HG02798 (cell line): ENCODE results near the gene ORAI1.
A peak's percentile ranks its signal among the peaks of the same experiment; 100 is the strongest.
"Not testable (repeated sequence)": the region's sequence is repeated elsewhere in the genome, so short reads cannot be mapped to it uniquely, and the experiment has no call there.

Source experiments
- ATAC-seq: cut with Tn5 transposase; IDR thresholded peaks from one replicate; pipeline ENCODE4 v1.9.1; 2021; ENCODE audit warnings: mild to moderate bottlenecking; ENCODE audit not compliant: unreplicated experiment, poor library complexity

The ORAI1 gene

DNA sequence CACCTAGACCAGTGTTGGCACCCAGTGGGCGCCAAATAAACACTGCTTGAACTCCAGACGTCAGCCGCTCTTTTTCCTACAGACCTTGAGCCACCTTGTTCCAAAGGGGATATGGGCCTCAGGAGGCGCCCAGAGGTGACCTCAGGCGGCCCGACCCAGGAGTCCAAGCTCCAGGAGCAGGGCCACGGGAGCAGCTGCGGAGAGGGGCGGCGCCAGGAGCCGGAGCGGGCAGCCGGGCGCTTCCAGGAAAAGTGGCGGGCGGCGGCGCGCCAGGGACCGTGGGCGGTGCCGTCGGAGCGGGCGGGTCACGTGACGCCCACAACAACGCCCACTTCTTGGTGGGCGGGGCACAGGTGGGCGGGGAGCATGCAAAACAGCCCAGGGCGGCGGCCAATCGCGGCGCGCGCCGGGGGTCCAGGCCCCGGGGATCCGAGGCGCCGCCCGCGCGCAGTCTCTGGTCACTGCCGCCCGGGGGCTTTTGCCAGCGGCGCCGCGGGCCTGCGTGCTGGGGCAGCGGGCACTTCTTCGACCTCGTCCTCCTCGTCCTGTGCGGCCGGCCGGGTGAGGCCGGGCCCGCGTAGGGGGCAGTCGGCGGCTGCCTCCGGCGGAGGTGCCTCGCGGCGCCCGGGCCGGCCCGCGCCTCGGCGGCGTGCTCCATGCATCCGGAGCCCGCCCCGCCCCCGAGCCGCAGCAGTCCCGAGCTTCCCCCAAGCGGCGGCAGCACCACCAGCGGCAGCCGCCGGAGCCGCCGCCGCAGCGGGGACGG lies at the start of gene ORAI1:
Gene ORAI1, plus strand, starts transcription at position 444 of the 766 bp plus-strand sequence.
- peak; percentile 82 for ATAC-seq

DNA sequence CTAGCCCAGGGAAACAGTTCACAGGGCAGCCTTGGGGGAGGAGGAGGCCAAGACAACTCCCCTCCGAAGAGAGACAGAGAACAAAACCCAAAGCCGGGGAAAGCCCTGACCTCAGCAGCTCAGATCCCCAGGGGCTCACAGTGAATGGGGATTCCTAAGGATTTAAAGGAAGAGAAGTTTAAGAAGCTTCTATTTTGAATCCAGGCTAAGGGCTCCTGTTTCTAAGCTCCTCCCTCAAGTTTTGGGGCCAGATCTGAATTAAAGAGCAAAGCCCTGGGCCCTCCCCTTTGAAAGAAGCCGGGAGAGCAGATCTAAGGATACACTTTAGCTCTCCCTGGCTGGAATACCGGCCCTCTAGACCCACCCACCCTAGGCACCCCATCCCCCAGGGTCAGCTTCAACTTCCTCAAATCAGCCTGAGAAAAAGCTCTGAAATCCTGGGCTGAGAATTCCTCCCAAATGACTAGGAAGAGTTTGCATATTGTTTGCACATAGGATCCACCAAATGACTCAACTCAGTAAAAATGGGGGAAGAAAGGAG lies 49.4 kb upstream of the ORAI1 start:
- no peak for ATAC-seq

DNA sequence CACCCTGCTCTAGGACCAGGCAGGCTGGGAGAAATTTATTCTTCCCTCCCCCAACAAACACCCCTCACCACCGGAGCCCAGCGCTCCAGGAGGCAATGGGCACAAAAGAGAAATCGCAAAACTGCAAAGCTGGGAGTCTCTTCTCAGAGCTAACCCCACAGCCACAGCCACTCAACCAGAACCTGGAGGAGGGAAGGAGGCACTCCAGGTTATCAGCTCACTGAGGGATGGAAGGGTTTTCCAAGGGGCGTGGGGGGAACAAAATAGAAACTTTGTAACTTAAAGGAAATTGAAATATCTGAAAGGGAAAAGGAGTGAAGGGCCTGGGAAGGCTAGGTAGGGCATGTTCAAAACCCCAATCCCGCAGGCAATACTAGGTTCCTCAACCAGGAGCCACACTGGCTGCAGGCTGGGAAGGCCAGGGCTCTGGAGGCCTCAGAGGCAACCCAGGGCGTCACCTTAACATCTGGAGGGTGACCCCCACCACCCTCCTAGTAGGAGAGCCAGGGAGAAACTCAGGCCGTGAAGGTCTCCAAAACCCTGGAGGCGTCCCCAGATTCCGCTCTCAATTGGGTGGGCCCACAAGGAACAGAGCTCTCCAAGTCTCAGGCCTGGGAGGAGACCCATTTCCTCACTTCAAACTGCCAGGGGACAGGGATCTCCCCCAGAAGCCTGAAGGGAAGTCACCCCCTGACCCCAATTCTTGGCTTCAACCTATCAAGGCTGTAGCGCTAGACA lies 48.7 kb upstream of the ORAI1 start:
- ATAC-seq = no peak

DNA sequence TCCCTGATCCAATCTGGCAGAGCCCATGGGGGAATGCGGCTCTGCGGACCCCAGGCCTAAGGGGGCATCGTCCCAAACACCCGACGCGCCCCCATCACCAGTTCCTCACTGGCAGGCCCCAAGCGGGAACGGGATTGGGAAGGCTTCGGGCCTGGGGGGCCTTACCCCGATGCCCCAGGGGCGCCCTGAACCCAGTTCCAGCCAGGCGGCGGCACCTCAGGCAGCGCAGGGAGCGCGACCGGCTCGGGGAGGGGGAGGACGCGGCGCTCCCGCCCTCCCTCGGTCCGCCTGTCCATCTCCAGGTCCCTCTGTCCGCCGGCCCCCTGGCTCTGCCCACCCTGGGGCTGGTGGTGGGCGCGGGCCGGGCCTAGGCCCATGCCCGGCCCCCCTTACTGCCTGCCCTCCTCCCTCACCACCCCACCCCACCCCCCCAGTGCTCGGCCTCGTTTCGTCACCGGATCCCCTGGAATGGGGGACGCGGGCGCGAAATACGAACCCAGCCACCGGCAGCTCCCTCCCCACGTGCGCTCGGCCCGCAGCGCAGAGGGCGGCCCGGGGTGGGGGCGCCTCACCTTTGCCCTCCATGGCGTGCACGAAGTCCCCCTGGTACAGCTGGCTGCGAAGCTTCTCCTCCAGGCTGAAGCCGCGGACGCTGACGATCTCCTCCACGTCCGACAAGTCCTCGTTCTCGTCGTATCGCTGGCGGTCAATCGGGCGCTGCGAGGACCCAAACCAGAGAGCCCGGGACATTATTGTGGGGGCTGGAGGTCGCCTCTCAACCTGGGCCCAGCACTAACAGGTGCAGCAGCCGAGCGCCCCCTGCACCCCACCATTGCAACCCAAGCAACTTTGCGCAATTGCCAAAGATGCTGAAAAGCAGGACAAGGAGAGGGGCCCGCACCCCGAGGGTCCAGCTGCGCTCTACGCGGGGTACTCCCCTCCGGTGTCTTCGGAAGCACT lies 47.8 kb upstream of the ORAI1 start:
- ATAC-seq = no peak

DNA sequence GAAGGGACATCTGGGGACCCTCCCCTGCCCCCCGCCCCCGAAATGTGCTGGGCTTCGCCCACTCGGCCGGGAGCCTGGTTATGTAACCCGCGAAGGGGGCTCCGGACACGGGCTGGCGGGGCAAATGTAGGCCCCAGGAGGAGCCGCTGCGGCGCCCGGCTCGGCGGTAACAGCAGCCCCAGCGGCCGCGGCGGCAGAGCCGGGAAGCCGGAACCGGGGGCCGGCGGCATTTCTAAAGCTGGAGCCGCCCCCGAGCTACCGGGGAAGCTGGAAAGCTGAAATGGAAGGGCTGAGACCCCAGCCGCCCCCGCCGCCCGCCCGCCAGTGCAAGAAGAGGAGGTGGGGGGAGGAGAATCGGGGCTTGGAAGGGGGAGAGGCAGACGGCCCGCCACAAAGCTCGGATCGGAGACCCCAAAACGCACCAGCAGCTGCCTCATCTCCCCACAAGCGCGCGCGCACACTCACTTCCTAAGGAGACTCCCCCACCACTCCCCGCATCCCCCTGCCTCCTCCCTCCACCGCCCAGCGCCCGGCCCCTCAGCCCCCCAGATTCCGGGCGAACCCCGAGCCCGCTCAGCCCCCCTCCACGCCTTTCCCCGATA lies 47.0 kb upstream of the ORAI1 start:
- no peak for ATAC-seq

DNA sequence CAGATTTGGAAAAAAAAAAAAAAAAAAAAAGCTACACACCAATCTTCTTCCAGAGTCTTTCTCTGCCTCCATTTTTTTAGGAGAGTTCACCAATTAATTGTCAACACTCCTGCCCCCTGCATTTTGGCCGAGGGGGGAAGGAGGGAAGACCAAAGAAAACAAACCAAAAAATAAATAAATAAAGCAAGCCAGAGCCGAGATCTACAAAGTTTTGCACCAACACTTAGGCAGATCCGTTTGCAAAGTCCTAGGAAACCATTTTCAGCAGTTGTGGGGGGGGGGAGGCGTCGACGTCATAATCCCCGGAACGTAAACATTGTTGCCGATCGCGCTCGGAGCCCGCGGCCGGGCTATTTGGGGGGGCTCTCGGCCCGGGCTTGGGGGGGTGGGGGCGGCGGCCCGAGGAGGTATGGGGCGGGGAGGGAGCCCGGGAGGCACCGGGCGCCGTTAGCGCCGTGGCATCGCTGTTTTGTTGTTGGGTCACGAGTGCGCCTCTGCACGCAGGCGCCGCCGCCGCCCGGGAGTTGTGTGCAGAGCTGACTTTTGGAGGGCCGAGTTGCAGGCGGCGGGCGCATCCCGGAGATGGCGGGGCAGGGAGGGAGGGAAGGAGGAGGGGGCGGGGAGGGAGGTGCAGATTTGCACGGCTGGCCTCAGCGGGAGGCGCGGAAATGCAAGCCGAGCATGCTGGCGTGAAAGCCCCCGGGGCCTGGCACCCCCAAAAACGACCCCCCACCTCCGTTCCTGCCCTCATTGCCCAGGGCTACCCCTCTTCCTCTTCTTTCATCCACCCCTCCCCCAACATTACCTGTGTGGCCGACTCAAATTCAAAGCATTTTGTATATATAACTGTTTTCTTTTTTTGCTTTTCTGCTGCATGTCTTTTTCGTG lies 46.1 kb upstream of the ORAI1 start:
- peak; percentile 47 for ATAC-seq

DNA sequence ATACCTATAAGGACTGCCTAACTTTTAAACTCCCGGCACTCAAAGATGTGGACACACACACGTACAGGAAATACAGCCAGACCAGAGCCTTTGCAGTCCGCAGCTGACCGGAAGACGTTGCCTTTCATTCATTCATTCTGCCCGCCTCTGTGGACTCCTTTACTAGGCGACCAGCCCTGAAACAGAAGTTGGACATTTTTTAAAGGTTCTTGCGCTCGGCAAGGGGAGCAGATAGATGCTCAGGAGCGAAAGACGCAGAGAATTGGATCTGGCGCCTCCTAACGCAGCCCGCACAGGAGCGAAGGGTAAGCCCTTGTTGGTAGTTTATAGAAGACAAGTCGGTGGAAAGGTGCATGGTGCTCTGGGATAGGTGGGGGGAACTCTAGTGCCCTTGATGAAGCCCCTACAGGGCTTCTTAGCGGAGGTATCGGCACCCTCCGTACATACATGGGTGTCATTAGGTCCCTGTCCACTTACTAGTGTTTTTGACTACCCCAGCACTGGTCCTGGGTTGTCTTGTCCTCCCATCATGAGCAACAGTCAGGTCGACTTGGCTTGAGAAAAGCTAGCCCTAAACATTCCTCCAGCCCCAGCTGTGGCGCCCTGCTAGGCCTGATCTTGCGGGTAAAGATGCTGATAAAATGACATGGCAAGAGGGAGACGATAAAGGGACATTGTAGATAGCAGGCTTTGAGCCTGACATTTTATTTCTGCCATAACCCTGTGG lies 45.2 kb upstream of the ORAI1 start, which contains the start of gene KDM2B:
Gene KDM2B, minus strand, starts transcription at position 65 of the 727 bp plus-strand sequence. CDS start 112 bp downstream, outside the sequence.
- no peak for ATAC-seq

DNA sequence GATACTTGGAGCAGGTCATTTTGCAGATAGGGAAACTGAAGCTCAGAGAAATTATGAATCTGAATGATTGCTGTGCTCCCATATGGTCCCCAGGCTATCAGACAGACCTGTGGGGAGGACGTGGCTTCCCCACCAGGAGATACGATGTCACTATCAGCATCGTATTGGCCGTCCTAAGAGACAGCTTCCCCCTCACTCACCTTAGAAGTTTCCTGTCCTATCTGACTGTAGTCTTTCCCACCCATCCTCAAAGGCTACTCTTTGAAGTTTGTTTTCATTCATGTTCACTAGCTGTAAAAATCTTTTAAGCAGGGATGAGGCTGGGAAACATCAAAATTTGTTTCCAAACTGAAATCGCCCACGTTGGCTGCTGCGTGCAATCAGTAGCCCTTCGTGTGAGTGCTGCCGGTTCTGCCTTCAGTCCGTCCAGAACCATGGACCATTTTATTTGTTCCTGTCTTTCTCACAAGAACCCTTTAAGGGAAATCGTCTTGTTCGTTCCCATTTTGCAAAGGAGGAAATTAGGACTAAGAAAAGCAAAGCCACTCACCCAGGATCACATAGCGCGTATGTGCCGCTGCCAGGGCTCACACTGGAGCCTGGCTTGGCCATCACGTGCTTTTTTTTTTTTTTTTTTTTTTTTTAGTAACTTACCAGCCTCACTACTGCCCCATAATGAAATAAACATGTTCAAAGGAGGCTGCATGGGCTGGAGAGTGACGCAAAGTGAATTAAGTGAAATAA lies 44.5 kb upstream of the ORAI1 start:
- ATAC-seq = no peak

DNA sequence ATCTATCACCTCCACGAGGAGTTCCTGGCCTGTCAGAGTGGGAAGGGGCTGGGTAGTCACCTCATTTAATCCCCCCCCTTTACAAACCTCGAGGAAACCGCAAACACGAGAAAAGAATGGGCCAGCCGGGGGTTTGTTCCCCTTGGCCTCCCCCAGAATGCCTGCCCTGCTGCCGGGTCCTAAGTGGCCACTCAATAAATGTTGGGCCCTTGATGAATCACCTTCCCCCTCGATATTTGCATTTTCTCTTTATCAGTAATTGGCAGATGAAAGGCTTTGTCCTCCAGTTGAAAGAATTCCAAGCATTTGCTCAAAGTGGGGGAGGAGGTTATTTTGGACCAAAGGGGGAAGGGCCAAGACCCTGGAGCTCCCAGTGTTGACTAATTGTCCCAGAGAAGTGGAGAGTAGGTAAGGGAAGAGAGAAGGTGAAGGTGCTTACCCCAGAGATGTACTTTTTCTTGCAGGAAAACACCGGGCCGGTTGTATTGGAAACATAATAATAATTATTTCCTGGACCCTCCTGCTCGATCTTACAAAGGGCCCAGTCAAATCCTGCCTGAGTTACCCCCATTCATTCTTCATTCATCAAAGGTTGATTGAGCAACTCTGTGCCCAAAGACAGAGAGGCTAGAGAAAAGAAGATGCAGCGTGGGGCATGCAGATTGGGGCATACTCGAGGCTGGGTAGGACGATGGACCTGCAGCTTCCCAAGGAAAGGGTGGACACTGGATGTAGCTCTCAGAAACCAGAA lies 43.6 kb upstream of the ORAI1 start:
- no peak for ATAC-seq

DNA sequence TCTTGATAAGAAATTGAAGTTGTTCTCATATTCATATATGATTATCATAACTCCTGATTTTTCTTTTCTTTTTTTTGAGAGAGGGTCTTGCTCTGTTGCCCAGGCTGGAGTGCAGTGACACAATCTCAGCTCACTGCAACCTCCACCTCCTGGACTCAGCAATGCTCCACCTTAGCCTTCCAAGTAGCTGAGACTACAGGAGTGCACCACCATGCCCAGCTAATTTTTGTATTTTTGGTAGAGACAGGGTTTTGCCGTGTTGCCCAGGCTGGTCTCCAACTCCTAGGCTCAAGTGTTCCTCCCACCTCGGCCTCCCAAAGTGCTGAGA lies 43.0 kb upstream of the ORAI1 start:
- ATAC-seq = not testable (repeated sequence)

DNA sequence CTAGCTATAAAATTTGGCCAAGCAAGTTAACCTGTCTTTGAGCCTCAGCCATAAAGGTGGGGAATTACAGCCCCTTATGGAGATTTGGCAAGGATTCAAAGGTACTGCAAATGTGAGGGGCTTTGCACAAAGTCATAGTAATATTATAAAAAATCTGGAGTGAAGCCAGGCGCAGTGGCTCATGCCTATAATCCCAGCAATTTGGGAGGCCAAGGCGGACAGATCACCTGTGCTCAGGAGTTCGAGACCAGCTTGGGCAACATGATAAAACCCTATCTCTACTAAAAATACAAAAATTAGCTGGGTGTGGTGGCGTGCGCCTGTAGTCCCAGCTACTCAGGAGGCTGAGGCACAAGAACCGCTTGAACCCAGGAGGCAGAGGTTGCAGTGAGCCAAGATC lies 41.4 kb upstream of the ORAI1 start:
- ATAC-seq = not testable (repeated sequence)

DNA sequence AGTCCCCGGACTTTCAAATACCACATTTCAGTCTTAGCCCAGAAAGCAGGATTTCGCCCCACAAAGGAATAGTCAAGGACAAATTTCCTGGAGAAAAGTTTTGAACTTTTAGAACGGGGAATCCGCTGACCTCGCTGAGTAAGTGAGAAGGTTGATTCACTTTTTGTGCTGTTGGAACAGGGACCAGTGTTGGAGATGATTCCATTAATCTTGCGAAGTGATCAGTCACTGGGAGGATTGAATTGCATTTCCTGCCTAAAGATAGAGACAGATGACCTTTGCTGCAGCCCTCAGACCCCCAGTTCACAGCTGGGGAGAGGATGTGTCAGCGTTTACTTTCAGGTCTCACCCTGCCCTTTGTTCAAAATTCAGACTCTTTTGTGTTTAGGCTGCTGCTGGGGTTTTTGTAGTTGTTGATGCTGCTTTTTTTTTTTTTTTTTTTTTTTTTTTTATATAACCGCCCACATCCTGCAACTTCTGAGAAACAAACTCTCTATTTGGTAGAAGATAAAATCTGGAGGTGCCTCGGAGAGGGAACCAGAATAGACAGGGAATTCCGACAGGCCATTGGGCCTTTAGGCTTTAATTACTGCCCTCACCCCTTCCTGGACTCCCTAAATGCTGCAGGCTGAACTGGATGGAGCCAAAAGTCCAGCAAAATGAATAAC lies 35.7 kb upstream of the ORAI1 start:
- no peak for ATAC-seq

DNA sequence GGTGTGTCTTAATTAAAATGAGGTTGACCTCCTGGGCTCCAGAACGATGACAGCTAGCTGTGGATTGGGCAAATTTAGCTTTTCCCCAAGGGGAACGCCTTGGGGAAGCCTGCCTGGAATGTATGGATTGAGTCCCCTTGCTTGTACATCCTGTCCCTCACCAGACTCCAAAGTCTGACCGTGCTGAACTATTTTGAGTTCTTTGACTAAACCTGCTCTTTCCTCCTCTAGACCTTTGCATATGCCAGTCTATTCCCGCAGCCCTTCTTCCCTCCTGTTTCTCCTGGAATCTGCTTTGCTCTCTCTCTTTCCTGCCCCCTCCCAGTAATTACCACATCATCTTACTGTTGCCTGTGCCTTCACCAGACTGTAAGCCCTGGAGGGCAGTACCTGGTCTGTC lies 34.0 kb upstream of the ORAI1 start:
- no peak for ATAC-seq

DNA sequence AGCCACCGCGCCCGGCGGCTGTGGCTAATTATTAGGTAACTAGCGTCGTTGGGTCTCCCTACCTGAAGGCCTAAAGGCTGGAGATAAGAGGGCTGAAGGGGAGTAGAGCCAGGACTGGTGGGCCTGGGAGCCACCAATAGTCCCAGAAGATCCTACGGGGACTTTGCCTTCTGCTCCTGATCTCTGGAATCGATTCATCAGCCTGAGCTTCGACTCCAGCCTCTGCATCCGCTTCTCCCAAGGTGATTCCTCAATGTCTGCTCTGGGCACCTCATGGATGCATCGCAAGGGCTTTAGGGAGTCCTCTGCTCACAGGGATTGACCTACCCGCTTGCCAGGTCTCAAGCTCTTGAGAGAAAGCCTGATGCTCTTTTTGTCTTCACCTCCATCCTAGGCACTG lies 30.8 kb upstream of the ORAI1 start:
- no peak for ATAC-seq

DNA sequence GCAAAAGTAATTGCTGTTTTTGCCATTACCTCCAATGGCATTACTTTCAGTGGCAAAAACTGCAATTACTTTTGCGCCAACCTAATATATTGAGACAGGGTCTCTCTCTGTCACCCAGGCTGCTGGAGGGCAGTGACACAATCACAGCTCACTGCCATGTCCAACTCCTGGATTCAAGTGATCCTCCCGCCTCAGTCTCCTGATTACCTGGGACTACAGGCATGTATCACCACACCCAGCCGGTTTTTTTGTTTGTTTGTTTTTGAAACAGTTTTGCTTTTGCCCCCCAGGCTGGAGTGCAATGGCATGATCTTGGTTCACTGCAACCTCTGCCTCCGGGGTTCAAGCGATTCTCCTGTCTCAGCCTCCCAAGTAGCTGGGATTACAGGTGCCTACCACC lies 29.8 kb upstream of the ORAI1 start:
- no peak for ATAC-seq

DNA sequence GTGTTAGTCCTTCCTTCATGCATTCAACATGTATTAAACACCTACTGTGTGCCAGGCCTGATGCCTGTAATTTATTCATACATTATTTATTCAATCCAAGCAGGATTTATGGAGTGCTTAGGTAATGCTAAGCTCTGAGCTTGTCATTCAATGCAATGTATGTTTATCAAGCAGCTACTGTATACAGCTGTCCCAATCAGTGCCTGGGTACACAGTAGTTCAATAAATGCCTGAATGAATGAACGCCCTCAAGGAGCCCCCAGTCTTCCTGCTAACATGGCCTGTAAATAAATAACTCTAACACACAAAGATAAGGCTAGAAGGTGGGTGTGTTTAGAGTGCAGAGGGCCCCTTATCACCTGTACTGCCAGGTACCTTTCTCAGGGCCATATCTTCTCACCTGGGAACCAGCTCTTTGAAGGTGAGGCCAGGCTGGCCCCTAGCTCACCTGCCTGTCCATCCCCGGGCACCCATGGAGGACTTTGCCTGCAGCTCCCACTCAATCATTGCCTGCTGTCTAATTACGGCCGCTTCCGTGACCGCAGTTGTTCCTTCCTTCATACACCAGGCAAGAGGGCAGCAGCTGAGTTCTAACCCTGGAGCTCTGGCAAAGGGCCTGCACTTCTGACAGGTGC lies 25.5 kb upstream of the ORAI1 start:
- no peak for ATAC-seq
